A549 (cell line): ENCODE results near the gene HBZ.

Experiments
- CBX8 ChIP-seq: fragments of 200-600 bp; sonication (generic); IDR thresholded peaks from 2 replicates; pipeline ENCODE4 v1.6.1; 2016
- CEBPB ChIP-seq, 2 experiments: fragments of >200 bp in 1 of 2; sonication (Bioruptor Twin) in 1 of 2; formaldehyde crosslinking in 1 of 2; IDR thresholded peaks; 2 replicates each; pipeline ENCODE4 v1.6.1; 2012 to 2016
- CHD2 ChIP-seq: fragments of 150-350 bp; IDR thresholded peaks from 2 replicates; pipeline ENCODE4 v1.6.1; 2014; ENCODE audit warnings: low read length; ENCODE audit not compliant: partially characterized antibody
- CHD4 ChIP-seq: fragments of 200-600 bp; sonication (generic); IDR thresholded peaks from 2 replicates; pipeline ENCODE4 v1.6.1; 2016; ENCODE audit warnings: antibody characterized with exemption, mild to moderate bottlenecking, borderline replicate concordance
- CTCF ChIP-seq: fragments of >200 bp; sonication (Bioruptor Twin); formaldehyde crosslinking; IDR thresholded peaks from 3 replicates; pipeline ENCODE4 v1.5.1; 2016
- EP300 ChIP-seq, 2 experiments: fragments of >200 bp; sonication (Bioruptor Twin); formaldehyde crosslinking; IDR thresholded peaks; 2 replicates in 1 of 2; 3 replicates in 1 of 2; pipeline ENCODE4 v1.6.1; 2016 to 2017
- ESRRA ChIP-seq: fragments of 150-350 bp; IDR thresholded peaks from 2 replicates; pipeline ENCODE4 v1.6.1; 2014; ENCODE audit warnings: mild to moderate bottlenecking, low read length, borderline replicate concordance
- HDAC2 ChIP-seq: fragments of 200-600 bp; sonication (generic); IDR thresholded peaks from 2 replicates; pipeline ENCODE4 v1.6.1; 2016
- JUN ChIP-seq, 2 experiments: fragments of >200 bp; sonication (Bioruptor Twin); formaldehyde crosslinking; IDR thresholded peaks; 2 replicates in 1 of 2; 3 replicates in 1 of 2; pipeline ENCODE4 v1.6.1; 2016 to 2017
- PBX3 ChIP-seq: IDR thresholded peaks from 2 replicates; pipeline ENCODE4 v1.6.1; 2012
- POLR2A ChIP-seq: IDR thresholded peaks from 2 replicates; pipeline ENCODE4 v1.6.1; 2012; ENCODE audit warnings: mild to moderate bottlenecking, low read length
- RFX5 ChIP-seq: fragments of 450-650 bp; IDR thresholded peaks from 2 replicates; pipeline ENCODE4 v1.7.1; 2014; ENCODE audit warnings: antibody characterized with exemption, mild to moderate bottlenecking, moderate library complexity
- ZSCAN20 ChIP-seq: fragments of 250-450 bp; sonication (Bioruptor Pico); IDR thresholded peaks from 2 replicates; pipeline ENCODE4 v1.8.0; 2022; ENCODE audit warnings: mild to moderate bottlenecking, moderate library complexity
- TF ChIP-seq, protein P1 (sequence below): fragments of 200-600 bp; sonication (generic); IDR thresholded peaks from 2 replicates; pipeline ENCODE4 v1.6.1; 2016; ENCODE audit warnings: antibody characterized with exemption, mild to moderate bottlenecking, moderate library complexity

GRCh38 chr16:152141-153128 is at the start of gene HBZ:
- TF ChIP-seq ESRRA (no peak), EP300 (IDR thresholded peaks at IDR 0.05) (no peak), RFX5 (no peak), CHD4 (no peak), CTCF (no peak), POLR2A (no peak), CBX8 (no peak), CHD2 (no peak), CEBPB (IDR thresholded peaks at IDR 0.05) (no peak), ZSCAN20 (CRISPR knock-in tag) (no peak), PBX3 (no peak), HDAC2 (no peak), JUN (IDR thresholded peaks at IDR 0.05) (no peak)
- TF ChIP-seq, protein P1, sequence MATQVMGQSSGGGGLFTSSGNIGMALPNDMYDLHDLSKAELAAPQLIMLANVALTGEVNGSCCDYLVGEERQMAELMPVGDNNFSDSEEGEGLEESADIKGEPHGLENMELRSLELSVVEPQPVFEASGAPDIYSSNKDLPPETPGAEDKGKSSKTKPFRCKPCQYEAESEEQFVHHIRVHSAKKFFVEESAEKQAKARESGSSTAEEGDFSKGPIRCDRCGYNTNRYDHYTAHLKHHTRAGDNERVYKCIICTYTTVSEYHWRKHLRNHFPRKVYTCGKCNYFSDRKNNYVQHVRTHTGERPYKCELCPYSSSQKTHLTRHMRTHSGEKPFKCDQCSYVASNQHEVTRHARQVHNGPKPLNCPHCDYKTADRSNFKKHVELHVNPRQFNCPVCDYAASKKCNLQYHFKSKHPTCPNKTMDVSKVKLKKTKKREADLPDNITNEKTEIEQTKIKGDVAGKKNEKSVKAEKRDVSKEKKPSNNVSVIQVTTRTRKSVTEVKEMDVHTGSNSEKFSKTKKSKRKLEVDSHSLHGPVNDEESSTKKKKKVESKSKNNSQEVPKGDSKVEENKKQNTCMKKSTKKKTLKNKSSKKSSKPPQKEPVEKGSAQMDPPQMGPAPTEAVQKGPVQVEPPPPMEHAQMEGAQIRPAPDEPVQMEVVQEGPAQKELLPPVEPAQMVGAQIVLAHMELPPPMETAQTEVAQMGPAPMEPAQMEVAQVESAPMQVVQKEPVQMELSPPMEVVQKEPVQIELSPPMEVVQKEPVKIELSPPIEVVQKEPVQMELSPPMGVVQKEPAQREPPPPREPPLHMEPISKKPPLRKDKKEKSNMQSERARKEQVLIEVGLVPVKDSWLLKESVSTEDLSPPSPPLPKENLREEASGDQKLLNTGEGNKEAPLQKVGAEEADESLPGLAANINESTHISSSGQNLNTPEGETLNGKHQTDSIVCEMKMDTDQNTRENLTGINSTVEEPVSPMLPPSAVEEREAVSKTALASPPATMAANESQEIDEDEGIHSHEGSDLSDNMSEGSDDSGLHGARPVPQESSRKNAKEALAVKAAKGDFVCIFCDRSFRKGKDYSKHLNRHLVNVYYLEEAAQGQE, result no peak
